ENCODE measurements around the gene WIPF2.

- TF ChIP-seq CTCF (optimal IDR thresholded peaks at IDR 0.05 in 1 of 3, IDR thresholded peaks at IDR 0.05 in 1 of 3, conservative IDR thresholded peaks at IDR 0.05 in 1 of 3; ENCODE audit: extremely low read depth in 1 of 3, insufficient read depth in 2 of 3, low read length in 3 of 3) (no peak), EZH2 (IDR thresholded peaks at IDR 0.05; ENCODE audit: low read length) (no peak)
Observed at GRCh38 chr17:40180694-40181093, 38.4 kb upstream of the WIPF2 start.

Measured in keratinocyte (primary cell).